HG03095 (cell line): ENCODE data around the gene GARNL3.

Source experiments
- ATAC-seq: cut with Tn5 transposase; IDR thresholded peaks from one replicate; pipeline ENCODE4 v1.9.1; 2021; ENCODE audit warnings: moderate library complexity; ENCODE audit not compliant: unreplicated experiment

GARNL3 gene

DNA sequence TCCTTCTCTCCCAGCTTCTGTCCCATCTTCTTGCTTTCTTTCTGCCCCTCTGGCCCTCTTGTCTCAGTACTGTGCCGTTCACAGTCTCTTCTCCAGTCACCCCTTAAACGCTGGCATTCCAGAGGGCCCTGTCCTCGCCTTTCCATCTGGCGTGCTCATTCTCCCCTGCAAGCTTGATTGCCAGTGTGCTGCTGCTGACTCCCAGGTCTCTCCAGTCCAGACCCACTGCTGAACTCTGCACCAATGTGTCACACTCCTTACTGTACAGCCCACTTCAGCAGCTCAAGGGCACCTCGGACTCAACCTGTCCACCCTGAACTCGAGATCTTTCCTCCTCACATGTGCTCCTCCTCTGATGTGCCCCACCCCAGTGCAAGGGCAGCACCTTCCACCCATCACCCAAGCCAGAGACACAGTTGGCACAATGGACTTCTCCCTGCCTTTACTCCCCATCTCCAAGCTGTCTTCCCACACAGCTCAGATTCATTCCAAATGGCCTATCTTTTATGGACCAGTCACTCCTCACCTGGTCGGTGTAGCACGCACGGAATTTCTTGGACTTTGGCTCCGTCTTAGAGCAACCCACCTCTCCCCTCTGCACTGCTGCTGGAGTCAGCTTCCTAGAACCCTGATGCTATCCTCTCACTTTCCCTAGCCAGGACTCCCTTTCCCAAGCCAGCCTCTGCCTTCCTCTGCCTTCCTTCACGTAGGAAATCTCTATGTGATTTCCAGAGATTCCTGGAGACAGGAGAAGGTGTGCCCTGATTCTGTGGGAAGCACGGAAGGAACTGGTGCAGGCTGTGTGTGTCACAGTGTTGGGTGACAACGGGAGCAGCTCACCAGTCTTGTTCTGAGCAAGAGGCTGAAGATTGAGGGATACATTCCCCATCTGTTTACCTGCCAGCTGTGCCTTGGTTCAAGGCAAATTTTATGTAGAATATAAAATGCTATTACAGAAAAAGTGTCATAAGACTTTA is 106.4 kb downstream of the GARNL3 start:
- ATAC-seq: no peak

DNA sequence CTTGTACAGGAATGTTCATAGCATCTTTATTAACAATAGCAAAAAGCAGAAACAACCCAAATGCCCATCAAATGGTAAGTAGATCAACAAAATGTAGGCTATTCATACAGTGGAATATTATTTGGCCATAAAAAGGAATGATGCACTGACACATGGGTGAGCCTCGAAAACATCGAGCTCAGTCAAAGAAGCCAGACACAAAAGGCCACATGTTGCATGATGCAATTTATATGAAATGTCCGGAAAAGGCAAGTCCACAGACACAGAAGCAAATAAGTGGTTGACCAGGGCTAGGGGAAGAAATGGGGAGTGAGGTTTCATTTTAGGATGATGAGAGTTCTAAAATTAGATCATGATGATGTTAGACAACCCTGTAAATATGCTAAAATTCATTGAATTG is 115.9 kb downstream of the GARNL3 start:
- ATAC-seq: no peak

DNA sequence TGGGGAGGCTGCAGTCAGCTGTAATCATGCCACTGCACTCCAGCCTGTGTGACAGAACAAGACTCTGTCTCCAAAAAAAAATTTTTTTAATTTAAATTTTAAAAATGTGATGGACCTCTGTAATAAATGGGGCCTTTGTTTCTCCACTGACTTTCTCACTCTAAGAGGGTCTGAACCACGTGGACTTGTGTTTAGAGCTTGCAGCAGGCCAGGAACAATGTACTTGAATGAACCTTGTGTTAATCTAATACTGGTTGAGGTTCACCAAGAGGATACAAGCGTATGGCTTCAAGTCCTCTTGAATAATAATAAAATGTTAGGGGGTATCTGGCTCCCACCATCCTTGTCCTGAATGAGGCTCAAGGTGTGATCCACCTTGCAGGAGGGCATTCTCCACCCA is 118.0 kb downstream of the GARNL3 start:
- no peak for ATAC-seq

DNA sequence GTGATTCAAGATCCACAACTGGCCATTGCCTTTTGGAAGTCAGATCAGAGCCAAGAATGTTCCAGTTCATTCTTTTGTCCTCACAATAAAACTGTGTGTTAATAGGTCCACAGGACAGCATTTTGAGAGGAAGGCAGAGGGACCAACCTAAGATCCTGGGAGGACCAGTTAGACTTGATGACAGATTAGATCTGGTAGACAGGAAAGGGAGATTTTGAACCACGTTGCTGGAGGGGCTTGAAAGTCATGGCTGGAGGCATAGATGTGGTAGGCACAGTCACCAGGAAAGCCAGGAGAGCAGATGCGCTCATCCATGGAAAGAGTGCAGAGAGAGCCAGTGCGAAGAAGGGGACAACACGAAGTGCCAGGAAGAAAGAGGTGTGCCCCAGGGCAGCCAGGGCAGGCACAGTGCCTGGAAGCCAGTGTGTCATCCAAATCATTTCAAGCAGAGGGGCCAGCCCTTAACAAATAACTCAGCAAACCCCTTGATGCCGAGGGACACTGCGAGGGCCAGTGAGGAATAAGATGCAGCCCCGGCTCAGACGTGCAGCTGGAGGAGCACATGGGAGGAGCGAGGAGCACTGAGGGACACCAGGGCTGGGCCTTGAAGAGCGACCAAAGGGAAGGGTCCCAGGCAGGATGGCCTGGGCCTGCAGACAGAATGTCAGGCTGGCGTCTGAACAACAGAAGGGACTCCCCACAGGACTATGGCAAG is 119.6 kb downstream of the GARNL3 start:
- no peak for ATAC-seq

DNA sequence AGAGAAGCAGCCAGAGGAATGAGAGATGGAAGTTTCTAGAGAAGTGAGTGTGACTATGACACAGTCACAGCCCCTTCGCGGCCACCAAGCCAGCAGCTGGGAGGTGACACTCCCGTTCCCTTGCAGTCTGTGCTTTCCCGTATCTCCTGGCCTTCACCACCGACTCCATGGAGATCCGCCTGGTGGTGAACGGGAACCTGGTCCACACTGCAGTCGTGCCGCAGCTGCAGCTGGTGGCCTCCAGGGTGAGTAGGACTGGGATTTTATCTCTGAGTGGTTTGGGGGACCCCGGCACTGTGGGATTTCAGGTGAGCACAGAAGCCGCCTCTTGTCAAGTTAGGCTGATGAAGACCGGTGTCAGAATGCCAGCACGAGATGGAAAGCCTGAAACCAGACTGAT is 120.3 kb downstream of the GARNL3 start:
- ATAC-seq: no peak

DNA sequence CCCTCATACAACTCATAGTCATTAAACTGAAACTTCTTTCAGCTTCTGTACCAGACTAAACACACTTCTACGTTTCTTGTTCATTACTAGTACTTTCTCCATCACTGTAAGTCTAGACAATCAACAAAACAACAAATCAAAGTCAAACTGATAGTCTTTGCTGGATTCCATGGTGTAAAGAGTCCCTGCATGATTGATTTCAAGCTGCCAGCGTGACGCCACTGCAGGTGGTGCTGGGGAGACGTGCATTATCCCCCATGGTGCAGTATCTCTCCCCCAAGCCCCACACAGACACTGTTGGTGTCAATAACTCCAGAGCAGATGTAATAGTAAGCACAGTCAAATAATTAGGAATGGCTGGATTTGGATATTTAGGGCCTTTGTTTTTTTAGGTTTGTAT is 121.7 kb downstream of the GARNL3 start:
- no peak for ATAC-seq

DNA sequence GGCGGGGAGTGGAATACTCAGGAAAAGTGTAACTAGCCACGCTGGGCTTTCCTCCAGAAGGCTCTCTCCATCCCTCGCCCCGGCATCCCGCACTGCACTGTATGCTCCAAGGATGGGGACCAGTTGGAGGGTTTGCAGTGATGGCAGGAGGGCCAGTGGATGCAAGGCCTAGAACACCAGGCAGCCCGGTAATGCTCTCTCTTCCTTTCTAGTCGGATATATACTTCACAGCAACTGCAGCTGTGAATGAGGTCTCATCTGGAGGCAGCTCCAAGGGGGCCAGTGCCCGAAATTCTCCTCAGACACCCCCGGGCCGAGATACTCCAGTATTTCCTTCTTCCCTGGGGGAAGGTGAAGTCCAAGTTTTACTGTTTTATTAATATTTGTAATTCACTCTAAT is 122.4 kb downstream of the GARNL3 start:
- no peak for ATAC-seq

DNA sequence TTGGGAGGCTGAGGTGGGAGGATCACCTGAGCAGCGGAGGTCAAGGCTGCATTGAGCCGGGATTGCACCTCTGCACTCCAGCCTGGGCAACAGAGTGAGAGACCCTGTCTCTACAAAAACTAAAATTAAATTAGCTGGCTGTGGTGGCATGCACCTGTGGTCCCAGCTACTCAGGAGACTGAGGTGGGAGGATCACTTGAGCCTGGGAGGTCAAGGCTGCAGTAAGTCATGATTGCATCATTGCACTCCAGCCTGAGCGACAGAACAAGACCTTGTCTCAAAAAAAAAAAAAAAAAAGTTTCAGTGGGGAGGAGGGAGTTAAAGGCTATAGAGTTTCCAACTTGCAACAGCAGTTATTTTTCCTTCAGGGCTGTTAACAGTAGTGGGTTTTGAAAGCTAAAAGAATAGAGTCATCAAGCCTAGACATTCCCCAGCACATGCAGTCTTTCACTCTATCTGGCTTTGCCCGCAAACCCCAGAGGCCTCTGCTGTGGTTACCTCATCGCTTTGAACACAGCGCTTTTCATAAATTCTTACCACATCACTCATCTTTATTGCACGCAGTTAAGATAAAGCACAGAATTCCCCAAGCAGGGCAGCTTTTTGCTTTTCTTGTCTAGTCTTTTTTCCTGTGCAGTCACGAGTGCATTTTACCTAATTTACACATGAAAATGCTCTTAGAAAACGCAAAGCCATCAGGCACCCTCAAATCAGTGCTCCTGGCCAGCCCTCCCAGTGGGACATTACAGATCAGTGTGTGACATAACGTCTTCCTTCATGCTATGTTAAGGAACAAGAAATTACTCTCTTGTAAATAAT is 123.7 kb downstream of the GARNL3 start:
- ATAC-seq: peak; percentile 78

DNA sequence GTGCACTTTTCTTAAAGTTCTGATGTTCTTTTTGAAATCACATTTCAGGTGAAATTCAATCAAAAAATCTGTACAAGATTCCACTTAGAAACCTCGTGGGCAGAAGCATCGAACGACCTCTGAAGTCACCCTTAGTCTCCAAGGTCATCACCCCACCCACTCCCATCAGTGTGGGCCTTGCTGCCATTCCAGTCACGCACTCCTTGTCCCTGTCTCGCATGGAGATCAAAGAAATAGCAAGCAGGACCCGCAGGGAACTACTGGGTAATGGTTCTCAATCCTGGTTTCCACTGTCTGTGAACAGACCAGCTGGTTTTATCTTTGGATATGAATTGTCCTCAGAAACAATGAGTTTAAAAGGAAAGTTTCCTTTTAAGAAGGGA is 124.3 kb downstream of the GARNL3 start:
- ATAC-seq: no peak

DNA sequence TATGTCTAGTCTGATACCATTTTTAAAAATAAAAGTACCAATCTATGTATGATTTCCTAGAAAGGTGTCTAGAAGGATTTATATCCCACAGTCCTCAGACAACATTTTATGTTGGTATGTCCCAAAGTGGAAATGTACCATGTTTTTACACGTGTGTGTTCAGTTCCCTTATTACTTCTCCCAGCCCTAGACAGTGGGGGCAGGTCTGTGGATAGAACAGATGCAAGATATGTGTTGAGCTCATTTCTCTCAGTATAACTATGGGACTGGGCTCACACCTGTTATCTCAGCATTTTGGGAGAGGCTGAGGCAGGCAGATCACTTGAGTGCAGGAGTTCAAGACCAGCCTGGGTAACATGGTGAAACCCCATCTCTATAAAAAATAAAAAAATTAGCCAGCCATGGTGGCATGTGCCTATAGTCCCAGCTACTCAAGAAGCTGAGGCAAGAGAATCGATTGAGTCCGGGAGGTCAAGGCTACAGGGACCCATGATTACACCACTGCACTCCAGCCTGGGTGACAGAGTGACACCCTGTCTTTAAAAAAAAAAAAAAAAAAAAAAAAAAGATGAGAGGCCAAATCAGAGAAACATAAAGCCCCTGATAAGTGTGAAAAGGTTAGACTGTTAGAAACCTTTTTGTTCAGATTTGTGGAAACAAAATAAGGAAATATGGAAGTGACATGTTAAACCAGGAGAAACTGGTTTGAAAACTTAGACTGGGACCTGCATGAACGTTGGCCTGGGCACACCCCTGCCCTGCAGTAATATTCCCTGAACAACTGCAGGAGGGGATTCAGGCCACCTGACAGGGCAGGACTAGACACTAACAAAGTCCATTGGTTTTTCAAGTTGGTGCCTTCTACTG is 125.0 kb downstream of the GARNL3 start:
- no peak for ATAC-seq

DNA sequence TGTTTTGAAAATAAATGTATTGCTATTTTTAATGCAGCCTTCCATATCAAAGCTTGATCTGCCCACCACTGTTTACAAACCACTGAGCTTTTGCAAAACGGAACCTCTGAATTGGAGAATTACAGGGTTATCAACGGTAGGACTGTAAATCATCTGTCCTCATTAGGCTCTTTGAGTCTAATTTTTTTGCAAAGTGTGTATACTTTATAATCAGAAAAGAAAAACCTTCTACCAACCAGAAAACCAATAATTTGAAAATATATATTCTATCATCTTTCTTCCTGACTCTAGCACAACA is 125.6 kb downstream of the GARNL3 start:
- ATAC-seq: no peak

DNA sequence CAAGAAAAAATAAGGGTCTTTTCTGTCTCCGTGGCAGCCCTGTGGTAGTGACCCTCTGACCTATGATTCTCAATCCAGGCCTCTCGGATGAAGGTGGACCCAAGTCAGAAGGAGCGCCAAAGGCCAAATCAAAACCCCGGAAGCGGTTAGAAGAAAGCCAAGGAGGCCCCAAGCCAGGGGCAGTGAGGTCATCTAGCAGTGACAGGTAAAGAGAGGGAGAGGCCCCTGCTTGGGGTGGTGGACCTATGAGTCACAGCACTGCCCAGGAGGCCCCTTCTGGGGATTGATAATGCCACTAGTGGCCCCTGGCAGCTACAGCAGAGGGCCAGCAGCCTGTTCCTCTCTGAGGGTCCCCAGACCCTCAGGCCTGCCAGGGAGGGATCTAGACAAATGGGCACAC is 126.0 kb downstream of the GARNL3 start:
- no peak for ATAC-seq

DNA sequence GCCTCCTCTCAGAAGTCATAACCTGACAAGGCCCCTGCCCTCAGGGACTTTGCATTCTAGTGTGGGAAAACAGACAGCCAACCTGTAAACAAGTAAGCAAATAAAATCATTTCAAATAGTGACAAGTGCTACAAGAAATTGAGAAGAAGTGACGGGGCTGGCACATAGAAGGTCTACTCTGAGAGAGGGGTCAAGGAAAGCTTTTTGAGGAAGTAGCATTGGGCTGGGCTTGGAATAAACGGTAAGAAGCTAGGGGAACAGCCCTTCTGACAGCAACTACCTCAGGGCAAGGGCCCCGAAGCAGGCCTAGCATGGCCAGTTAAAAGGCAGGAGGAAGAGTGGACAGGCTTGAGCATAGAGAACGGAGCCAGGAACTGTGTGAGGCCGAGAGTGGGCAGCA is 127.6 kb downstream of the GARNL3 start:
- no peak for ATAC-seq

DNA sequence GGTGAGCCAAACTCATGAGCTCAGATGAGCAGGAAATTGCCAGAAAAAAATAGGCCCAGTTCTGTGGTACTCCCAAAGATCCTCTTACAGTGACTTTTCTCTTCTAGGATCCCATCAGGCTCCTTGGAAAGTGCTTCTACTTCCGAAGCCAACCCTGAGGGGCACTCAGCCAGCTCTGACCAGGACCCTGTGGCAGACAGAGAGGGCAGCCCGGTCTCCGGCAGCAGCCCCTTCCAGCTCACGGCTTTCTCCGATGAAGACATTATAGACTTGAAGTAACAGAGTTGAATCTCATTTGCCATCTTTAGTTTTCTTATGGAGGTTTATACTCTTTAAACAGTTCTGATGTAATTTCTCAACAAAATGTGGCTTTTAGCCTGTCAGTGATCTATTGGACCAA is 128.4 kb downstream of the GARNL3 start:
- ATAC-seq: no peak

DNA sequence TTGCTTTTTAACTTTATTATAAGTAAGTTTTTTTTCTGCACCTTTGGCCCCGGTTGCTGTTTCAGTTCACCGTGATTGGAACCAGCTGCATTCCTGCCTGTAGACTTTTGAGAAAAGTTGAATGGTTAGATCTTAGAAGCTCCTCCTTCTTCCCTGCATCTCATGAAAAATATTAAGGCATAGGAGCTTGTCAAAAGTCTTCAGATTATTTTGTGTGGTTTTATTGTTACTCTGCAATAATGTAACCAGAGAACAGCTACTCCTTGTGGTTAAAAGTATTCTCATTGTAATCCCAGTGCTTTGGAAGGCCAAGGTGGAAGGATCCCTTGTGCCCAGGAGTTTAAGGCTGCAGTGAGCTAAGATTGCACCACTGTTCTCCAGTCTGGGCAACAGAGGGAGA is 129.1 kb downstream of the GARNL3 start:
- no peak for ATAC-seq

DNA sequence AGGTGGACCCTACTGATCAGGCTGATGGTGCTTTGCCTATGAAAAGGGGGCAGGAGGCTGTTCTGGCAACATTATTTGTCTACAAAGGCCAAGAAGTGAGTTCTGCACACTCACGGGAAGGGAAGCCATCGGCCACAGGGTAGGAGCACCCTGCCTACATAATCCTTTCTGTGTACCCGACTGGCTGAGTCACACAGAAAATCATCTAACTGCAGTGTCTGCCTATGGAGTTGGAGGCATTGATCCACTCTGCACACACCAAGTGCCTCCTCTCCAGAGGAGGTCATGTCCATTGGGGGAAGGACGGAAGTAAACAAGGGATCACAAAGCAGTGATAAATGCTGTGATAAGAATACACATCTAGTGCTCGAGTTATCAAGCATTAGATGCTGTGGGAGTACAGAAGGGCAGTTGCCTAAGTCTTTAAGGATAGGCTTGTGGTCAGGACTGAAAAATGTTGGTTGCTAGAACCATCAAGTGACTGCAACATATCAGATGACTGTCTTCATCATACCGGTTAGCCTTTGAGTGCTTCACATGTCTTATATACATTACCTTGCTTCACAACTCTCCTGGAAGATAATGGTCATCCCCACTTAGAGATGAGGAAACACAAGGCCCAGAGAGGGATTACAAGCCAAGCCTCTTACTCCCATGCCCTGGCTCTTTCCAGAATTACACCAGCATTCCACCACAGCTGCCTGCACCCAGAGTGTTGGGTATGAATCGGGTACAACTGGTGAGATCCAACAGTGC is 131.1 kb downstream of the GARNL3 start:
- ATAC-seq: no peak

DNA sequence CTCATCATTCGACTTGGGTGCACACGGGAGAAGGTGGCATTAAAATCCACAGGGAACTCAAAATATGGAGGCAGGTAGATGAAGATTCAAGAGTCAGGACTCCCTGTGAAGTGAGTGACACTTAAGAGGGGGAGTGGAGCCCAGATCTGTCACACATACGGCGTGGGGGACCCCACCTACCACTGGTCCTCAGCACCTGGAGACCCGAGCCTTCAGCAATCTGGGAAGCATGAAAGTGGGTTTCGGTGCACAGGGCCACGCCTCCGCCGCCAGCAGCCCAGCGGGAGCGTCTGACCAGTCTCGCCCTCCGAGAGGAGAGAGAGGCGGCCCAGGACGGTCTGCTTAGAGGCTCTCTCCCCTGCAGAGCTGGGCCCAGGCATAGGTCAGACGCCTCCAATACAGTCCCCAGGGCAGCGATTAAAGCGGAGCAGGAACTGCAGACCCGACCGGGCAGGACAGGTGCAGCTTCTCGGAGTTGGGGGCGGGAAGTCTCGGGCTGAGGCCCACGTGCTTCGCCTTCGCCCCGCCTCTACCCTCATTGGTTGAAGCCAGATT is 131.8 kb downstream of the GARNL3 start:
- no peak for ATAC-seq

DNA sequence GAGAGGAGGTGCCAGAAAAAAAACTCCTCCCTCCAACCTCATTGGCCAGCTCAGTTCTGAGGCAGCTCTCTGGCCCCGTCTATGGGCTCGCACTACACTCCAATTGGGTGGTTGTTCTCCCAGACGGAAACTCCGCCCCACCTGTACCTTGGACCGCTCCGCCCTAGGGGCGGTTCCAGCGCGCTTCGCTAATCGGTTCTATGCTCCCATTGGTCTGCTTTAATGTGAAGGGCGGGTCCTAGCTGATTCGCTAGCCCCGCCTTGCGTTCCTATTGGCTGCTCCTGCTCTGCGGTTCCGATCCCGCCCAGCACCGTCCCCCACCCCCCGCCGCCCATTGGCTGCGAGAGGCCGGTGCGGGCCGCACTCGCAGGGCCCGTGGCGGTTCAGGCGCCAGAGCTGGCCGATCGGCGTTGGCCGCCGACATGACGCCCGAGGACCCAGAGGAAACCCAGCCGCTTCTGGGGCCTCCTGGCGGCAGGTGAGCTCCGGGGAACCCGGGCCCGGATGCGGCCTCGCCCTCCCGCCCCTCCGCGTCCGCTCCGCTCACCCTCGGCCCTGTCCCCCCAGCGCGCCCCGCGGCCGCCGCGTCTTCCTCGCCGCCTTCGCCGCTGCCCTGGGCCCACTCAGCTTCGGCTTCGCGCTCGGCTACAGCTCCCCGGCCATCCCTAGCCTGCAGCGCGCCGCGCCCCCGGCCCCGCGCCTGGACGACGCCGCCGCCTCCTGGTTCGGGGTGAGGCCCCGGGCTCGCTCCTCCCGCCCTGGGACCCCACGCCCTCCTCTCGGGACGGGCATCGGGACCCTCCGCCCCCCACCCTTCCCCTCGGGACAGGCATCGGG is 132.5 kb downstream of the GARNL3 start, which contains the start of gene SLC2A8:
Gene SLC2A8 (plus strand): TSS at position 362 of the 838 bp plus-strand sequence. CDS start 62 bp downstream, at position 424.
- ATAC-seq: peak; percentile 91
